Activated gamma-delta T cell (primary cell): ENCODE measurements around the gene VBP1.
"Not testable (repeated sequence)": the region's sequence is repeated elsewhere in the genome, so short reads cannot be mapped to it uniquely, and the experiment has no call there.

Source experiments
- DNase-seq: peaks from one replicate; lab custom pipeline; 2025; lab: John Stamatoyannopoulos, UW
- total RNA-seq, 2 donors: gene quantifications; one replicate each; lab custom pipeline; 2026; lab: John Stamatoyannopoulos, UW

The VBP1 gene, protein sequence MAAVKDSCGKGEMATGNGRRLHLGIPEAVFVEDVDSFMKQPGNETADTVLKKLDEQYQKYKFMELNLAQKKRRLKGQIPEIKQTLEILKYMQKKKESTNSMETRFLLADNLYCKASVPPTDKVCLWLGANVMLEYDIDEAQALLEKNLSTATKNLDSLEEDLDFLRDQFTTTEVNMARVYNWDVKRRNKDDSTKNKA
- 52.3 to 55.9 reads per million in 2 donors for total RNA-seq

- peak; percentile 66 for DNase-seq
Measured at GRCh38 chrX:155216179-155216939, at the start of gene VBP1. VBP1 (plus strand) TSS chrX:155216460; CDS start chrX:155216483, 23 bp downstream.

DNA sequence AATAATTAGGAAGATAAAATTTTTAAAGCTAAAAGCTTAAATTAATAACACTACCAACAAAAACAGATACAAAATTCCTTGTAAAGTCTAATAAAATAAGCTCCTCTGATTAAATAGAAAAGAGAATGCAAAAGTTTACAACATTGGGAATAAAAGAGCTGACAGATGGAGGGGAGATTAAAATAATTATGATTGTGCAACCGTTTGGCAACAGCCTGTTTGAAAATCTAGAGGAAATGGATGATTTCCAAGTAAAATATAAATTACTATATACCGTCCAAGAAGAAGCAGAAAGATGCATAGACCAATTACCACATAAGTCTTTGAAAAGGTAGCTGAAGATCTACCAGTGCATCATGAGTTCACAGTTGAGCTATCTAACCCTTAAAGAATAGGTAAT, 46.4 kb upstream of the VBP1 start:
- no peak for DNase-seq

GRCh38 chrX:155179346-155179997, 36.8 kb upstream of the VBP1 start:
- no peak for DNase-seq

- no peak for DNase-seq
Measured at GRCh38 chrX:155188786-155189185, 27.5 kb upstream of the VBP1 start.

- DNase-seq: no peak
Measured at GRCh38 chrX:155211208-155211607, 5.1 kb upstream of the VBP1 start.

- no peak for DNase-seq
Measured at GRCh38 chrX:155213731-155214130, 2.5 kb upstream of the VBP1 start.

DNA sequence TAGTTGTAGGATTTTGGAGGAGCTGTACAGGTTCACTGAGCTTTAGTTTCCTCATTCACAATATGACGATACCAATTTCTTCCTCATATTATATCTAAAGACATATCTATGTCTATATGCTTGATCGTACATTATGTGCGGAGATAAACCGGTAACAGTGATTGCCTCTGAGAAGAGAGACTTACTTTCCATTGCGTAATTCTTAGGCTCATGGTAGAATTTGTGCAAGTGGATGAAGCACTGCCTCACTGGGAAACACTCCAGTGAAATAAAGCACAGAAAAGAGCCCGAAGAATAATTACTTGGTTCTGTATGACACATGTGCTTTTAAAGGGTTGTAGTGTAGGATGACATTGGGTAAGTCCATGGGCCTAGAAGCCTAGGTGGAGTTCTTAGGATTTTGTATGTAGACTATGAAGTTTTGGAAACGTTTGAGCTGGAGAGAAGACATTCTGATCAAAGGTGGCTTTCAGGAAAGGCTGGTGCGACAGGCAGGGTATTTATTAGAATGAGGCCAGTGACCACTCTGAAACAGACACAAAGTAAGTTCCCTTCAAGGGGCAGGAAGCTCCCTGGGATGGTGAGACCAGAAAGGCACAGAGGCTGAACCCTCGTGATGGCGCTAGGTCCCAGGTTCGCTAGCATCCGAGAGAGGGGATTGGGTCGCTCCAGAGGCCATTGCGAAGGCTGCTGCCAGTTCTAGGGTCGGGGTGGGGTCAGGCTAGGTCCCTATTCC, 649 bp upstream of the VBP1 start:
- no peak for DNase-seq

GRCh38 chrX:155216940-155217440, 730 bp downstream of the VBP1 start:
- no peak for DNase-seq

DNA sequence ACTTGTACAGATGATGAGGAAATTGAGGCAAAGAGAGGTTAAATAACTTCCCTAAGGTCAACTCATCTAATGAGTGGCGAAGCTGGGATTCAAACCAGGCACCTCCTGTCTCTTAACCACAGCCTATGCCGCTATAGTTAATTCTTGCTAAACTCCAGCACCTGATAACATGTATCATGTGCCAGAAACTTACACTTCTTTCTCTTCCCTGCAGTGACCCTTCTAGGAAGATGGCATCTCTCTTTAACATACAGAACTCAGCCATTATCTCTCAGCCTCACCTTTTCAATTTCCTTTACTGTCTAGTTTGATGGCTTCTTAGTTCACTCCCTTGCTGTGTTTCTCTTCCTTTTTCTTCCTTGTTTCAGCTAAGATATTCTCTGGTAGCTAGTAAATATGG, 2.5 kb downstream of the VBP1 start:
- no peak for DNase-seq

GRCh38 chrX:155221351-155221750, 5.1 kb downstream of the VBP1 start:
- no peak for DNase-seq

DNA sequence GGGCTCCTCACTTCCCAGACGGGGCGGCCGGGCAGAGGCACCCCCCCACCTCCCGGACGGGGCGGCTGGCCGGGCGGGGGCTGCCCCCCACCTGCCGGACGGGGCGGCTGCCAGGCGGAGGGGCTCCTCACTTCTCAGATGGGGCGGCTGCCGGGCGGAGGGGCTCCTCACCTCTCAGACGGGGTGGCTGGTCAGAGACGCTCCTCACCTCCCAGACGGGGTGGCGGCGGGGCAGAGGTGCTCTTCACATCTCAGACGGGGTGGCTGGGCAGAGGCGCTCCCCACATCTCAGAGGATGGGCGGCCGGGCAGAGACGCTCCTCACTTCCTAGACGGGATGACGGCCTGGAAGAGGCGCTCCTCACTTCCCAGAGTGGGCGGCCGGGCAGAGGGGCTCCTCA, 7.5 kb downstream of the VBP1 start:
- DNase-seq: not testable (repeated sequence)

DNA sequence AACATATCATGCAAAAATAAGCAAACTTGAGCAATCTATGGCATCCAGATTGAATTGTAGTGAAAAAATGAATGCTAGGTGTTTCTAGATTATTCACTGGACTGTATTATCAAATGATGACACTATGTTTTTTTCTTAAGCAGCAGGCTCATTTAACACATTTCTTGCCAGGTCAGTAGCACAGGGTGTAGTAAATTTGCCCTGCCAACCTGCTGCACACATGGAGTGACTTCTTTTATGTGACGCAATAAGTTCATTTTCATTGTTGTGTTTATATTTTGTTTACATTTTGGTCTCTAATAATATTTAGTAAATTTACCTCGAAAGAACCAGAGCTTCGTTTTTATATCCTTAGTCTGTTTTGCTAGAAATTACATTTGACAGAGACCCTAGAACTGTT, 9.5 kb downstream of the VBP1 start:
- DNase-seq: no peak

GRCh38 chrX:155231163-155231562, 14.9 kb downstream of the VBP1 start:
- DNase-seq: no peak

DNA sequence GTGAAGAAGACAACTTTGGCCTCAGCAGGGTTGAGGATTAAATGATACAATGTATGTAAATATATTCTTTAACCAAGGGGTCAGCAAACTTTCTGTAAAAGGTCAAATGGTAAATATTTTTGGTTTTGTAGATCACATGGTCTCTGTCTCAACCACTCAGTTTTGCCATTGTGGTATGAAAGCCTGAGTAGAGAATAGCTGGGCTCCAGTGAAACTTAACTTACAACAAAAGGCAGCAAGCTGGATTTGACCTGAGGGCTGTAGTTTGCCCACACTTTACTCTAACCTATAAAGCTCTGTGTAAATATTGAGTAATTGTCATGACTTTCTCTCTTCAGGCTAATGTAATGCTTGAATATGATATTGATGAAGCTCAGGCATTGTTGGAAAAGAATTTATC, 19.6 kb downstream of the VBP1 start:
- DNase-seq: no peak

GRCh38 chrX:155237719-155238118, 21.5 kb downstream of the VBP1 start:
- no peak for DNase-seq

DNA sequence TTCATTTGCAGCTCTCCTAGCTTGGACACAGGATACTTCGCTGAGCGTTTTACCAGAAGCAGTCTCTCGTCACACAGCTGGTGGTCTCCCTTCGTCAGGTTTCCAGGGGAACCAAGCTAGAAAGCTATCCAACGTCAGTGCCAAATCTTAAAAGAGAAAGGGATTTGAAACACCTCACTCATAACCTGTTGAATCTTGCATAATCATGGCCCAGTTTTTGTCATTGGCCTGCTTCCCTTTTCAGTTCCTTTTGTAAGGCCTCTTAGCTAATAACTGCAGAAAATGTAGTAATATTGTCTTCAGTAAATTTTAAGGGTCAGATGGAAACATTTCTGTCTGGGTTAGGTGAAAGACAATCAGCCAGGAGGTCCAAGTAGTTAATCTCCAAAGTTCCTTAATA, 26.0 kb downstream of the VBP1 start:
- no peak for DNase-seq

GRCh38 chrX:155246748-155247147, 30.5 kb downstream of the VBP1 start:
- DNase-seq: no peak

GRCh38 chrX:155247497-155247896, 31.2 kb downstream of the VBP1 start:
- no peak for DNase-seq

- DNase-seq: no peak
Measured at GRCh38 chrX:155251391-155251790, 35.1 kb downstream of the VBP1 start.

DNA sequence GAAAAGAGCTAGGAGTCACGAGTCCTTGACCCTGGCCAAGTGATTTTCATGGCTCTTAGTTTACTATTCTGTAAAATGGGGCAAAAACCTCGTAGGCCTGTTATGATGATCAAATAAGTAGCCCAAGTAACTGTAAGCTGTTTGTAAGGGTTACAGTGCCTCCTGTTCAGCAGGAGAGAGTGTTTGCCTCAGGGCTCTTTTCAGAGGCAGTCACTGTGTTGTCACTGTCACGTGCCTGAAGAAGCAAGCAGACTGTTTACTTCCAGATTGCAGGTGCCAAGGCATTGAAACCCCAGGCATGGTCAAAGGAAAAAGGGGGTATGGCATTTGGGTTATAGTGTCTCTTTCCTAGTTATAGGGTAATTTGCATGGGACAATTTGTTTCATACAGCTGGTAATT, 43.5 kb downstream of the VBP1 start:
- no peak for DNase-seq

- no peak for DNase-seq
Measured at GRCh38 chrX:155262970-155263754, 46.9 kb downstream of the VBP1 start.
